Loucy (cell line): ENCODE measurements around the gene NKAP.
"Not testable (repeated sequence)": the region's sequence is repeated elsewhere in the genome, so short reads cannot be mapped to it uniquely, and the experiment has no call there.

Experiments used
- H2AFZ ChIP-seq: fragments of 200-600 bp; sonication (generic); 2 replicates; pipeline ENCODE4 v1.6.0; 2016; ENCODE audit warnings: antibody characterized with exemption, mild to moderate bottlenecking, low read length, moderate library complexity
- H3F3A ChIP-seq: fragments of 200-600 bp; 2 replicates; pipeline ENCODE4 v1.6.0; 2016; ENCODE audit warnings: antibody characterized with exemption, low read depth, mild to moderate bottlenecking
- H3K27me3 ChIP-seq: fragments of 200-600 bp; sonication (generic); 2 replicates; pipeline ENCODE4 v1.6.1; 2014; ENCODE audit warnings: low read length, mild to moderate bottlenecking; ENCODE audit not compliant: insufficient read depth, poor library complexity, severe bottlenecking
- H3K36me3 ChIP-seq: fragments of 200-600 bp; sonication (generic); 2 replicates; pipeline ENCODE4 v1.6.1; 2016; ENCODE audit warnings: low read length; ENCODE audit not compliant: insufficient read depth
- H3K4me1 ChIP-seq: fragments of 200-600 bp; sonication (generic); 2 replicates; pipeline ENCODE4 v1.5.1; 2014; ENCODE audit warnings: low read length, mild to moderate bottlenecking; ENCODE audit not compliant: insufficient read depth, poor library complexity, severe bottlenecking
- H3K4me2 ChIP-seq: fragments of 200-600 bp; sonication (generic); 2 replicates; pipeline ENCODE4 v1.6.0; 2014; ENCODE audit warnings: antibody characterized with exemption, low read length, low read depth, mild to moderate bottlenecking; ENCODE audit not compliant: poor library complexity, severe bottlenecking
- H3K4me3 ChIP-seq: fragments of 200-600 bp; sonication (generic); 2 replicates; pipeline ENCODE4 v1.5.1; 2014; ENCODE audit warnings: low read length, mild to moderate bottlenecking, mixed read lengths; ENCODE audit not compliant: poor library complexity, severe bottlenecking
- H3K79me2 ChIP-seq: fragments of 200-600 bp; sonication (generic); 2 replicates; pipeline ENCODE4 v1.6.1; 2014; ENCODE audit warnings: low read length; ENCODE audit not compliant: insufficient read depth
- H3K9ac ChIP-seq: fragments of 200-600 bp; sonication (generic); 2 replicates; pipeline ENCODE4 v1.6.0; 2014; ENCODE audit warnings: mild to moderate bottlenecking, low read depth, low read length, moderate library complexity; ENCODE audit not compliant: poor library complexity, severe bottlenecking
- H3K9me2 ChIP-seq: fragments of 200-600 bp; sonication (generic); replicated peaks from 2 replicates; pipeline ENCODE4 v1.6.1; 2016; ENCODE audit warnings: low read depth, low read length, mixed read lengths
- H3K9me3 ChIP-seq: fragments of 200-600 bp; sonication (generic); 2 replicates; pipeline ENCODE4 v1.6.1; 2014; ENCODE audit warnings: mild to moderate bottlenecking, antibody characterized with exemption, low read length, low read depth; ENCODE audit not compliant: insufficient read depth
- H4K20me1 ChIP-seq: fragments of 200-600 bp; sonication (generic); 2 replicates; pipeline ENCODE4 v1.6.0; 2014; ENCODE audit warnings: antibody characterized with exemption, low read length, mild to moderate bottlenecking; ENCODE audit not compliant: insufficient read depth, poor library complexity, severe bottlenecking
- EZH2phosphoT487 ChIP-seq: fragments of 200-600 bp; IDR thresholded peaks from 2 replicates; pipeline ENCODE4 v1.6.1; 2018; ENCODE audit warnings: antibody characterized with exemption, mild to moderate bottlenecking, moderate library complexity, borderline replicate concordance
- TF ChIP-seq, protein P1 (sequence below): fragments of 200-600 bp; sonication (generic); conservative IDR thresholded peaks from 2 replicates; pipeline ENCODE4 v1.5.1; 2014; ENCODE audit warnings: mild to moderate bottlenecking, antibody characterized with exemption, low read length

Gene NKAP

GRCh38 chrX:119935215-119935874, 8.2 kb downstream of the NKAP start:
- H3K4me2 ChIP-seq, result no peak overlapping the region

GRCh38 chrX:119922391-119922790, 21.2 kb downstream of the NKAP start:
- H3K79me2 ChIP-seq, H3K4me2 ChIP-seq, H3K4me1 ChIP-seq, H3K9me2 ChIP-seq, H2AFZ ChIP-seq, H3K4me3 ChIP-seq, H3K27me3 ChIP-seq, H3F3A ChIP-seq, H4K20me1 ChIP-seq, H3K9me3 ChIP-seq, H3K9ac ChIP-seq, H3K36me3 ChIP-seq: not testable (repeated sequence)

More at GRCh38 chrX:119935215-119935874, 8.2 kb downstream of the NKAP start:
- TF ChIP-seq, protein P1, sequence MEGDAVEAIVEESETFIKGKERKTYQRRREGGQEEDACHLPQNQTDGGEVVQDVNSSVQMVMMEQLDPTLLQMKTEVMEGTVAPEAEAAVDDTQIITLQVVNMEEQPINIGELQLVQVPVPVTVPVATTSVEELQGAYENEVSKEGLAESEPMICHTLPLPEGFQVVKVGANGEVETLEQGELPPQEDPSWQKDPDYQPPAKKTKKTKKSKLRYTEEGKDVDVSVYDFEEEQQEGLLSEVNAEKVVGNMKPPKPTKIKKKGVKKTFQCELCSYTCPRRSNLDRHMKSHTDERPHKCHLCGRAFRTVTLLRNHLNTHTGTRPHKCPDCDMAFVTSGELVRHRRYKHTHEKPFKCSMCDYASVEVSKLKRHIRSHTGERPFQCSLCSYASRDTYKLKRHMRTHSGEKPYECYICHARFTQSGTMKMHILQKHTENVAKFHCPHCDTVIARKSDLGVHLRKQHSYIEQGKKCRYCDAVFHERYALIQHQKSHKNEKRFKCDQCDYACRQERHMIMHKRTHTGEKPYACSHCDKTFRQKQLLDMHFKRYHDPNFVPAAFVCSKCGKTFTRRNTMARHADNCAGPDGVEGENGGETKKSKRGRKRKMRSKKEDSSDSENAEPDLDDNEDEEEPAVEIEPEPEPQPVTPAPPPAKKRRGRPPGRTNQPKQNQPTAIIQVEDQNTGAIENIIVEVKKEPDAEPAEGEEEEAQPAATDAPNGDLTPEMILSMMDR, result no peak
- TF ChIP-seq EZH2phosphoT487, result no peak
- no peaks in the 10 kb centered on the region for H4K20me1 ChIP-seq
- peaks cover 15% of the 10 kb centered on the region; the same call in 1 of the 2 replicates for H3K36me3 ChIP-seq
- no peaks in the 10 kb centered on the region for H3F3A ChIP-seq
- no peaks in the 10 kb centered on the region for H3K4me1 ChIP-seq
- no peak overlapping the region for H2AFZ ChIP-seq
- H3K27me3 ChIP-seq, result no peaks in the 10 kb centered on the region
- no peak overlapping the region for H3K9ac ChIP-seq
- H3K9me2 ChIP-seq, result no peaks in the 10 kb centered on the region
- H3K79me2 ChIP-seq, result no peaks in the 10 kb centered on the region
- no peak overlapping the region for H3K4me3 ChIP-seq
- H3K9me3 ChIP-seq, result no peaks in the 10 kb centered on the region

GRCh38 chrX:119919835-119920585, 23.5 kb downstream of the NKAP start:
- Histone ChIP-seq H3K4me3 (no peak overlapping the region), H3K9me3 (no peaks in the 10 kb centered on the region), H3K4me2 (no peak overlapping the region), H4K20me1 (no peaks in the 10 kb centered on the region), H3K79me2 (no peaks in the 10 kb centered on the region), H3F3A (no peaks in the 10 kb centered on the region), H3K36me3 (no peaks in the 10 kb centered on the region), H3K9ac (no peak overlapping the region), H3K9me2 (no peaks in the 10 kb centered on the region), H2AFZ (no peak overlapping the region), H3K27me3 (no peaks in the 10 kb centered on the region), H3K4me1 (no peaks in the 10 kb centered on the region)
- TF ChIP-seq, protein P1, result no peak
- TF ChIP-seq EZH2phosphoT487, result no peak
